ENCODE data around the gene ADAMTS6.
A peak's percentile ranks its signal among the peaks of the same experiment; 100 is the strongest.

Gene ADAMTS6

DNA sequence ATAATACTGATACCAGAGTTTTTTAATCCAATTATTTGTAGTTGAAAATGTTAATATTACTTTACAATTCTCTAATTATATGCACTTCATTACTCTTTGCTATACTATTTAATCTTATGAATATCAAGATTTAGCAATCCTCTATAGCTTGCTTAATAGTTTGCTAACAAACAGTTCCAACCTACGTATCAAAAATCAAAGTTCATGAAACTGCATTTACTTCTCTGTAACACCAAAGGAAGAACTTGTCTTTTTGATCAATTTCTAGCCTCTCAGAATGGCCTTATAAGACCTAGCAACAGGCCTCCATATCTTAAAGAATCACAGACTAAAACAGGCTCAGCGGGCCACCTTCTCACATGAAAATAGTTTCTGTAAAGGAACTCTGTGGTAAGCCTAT lies 68.9 kb downstream of the ADAMTS6 start:
- in situ Hi-C loops (cut with HindIII; ENCODE audit: low pct_ligation_motif_present, low sequenced_read_pairs) = no loop called here
- TF ChIP-seq, protein P1, sequence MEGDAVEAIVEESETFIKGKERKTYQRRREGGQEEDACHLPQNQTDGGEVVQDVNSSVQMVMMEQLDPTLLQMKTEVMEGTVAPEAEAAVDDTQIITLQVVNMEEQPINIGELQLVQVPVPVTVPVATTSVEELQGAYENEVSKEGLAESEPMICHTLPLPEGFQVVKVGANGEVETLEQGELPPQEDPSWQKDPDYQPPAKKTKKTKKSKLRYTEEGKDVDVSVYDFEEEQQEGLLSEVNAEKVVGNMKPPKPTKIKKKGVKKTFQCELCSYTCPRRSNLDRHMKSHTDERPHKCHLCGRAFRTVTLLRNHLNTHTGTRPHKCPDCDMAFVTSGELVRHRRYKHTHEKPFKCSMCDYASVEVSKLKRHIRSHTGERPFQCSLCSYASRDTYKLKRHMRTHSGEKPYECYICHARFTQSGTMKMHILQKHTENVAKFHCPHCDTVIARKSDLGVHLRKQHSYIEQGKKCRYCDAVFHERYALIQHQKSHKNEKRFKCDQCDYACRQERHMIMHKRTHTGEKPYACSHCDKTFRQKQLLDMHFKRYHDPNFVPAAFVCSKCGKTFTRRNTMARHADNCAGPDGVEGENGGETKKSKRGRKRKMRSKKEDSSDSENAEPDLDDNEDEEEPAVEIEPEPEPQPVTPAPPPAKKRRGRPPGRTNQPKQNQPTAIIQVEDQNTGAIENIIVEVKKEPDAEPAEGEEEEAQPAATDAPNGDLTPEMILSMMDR (IDR thresholded peaks at IDR 0.05; ENCODE audit: low read depth, low read length, missing control alignments) = no peak
- Histone ChIP-seq H3K27me3 (replicated peaks) (no peaks in the 10 kb centered on the region), H3K27ac (no peak overlapping the region), H3K4me3 (ENCODE audit: low read depth, low read length) (no peak overlapping the region), H3K36me3 (replicated peaks) (peaks cover 8% of the 10 kb centered on the region)
- no peak for DNase-seq

DNA sequence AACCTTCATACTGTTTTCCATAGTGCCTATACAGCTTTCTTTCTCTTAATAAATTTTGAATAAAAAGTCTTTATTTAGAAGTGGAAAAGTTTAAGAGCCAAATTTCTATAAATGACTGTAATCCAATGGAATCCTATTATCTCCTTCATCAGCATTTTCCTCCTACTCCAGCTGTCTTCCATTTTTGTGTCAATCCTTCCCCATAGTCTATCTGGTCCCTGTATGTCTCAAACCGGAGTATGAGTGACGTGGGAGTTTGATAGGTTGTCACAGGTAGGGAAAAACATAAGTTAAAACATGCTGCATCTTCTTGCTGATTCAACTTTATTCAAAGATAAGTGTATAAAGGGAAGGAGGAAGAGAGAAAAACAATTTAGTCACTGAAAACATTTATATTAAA lies 70.4 kb downstream of the ADAMTS6 start:
- Histone ChIP-seq H3K36me3 (replicated peaks) (peaks cover 10% of the 10 kb centered on the region), H3K27me3 (replicated peaks) (no peaks in the 10 kb centered on the region), H3K4me3 (ENCODE audit: low read depth, low read length) (no peak overlapping the region), H3K27ac (no peak overlapping the region)
- no peak for DNase-seq
- TF ChIP-seq, protein P1 (IDR thresholded peaks at IDR 0.05; ENCODE audit: low read depth, low read length, missing control alignments) = no peak
- in situ Hi-C loops (cut with HindIII; ENCODE audit: low pct_ligation_motif_present, low sequenced_read_pairs) = no loop called here

DNA sequence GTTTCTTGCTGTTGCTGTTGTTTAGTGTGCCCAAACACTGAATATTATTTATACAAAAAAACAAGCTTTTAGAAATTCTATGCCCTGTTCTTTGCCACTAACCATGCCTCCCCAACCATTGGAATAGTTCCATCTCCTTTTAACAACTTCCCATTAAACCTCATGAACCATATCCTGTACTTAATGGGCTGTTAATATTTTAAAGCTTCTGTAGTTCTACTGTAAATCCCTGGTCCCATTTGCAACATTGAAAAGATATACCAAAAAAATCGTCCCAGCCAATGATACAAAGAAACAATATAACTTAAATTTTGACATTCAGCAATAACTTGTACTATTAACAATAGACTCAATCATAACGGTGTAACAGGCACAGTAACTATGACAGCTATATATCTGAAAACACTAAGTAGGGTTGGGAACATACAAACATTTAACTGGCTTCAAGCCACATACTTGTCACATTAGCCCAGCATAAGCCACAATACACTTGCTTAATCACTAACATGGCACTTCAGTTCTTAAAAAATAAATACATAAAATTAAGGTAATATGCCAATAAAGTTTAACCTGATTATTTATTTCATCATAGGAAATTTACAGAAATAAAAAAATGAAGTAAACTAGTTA lies 86.1 kb downstream of the ADAMTS6 start:
- no peak overlapping the region for H3K27ac ChIP-seq
- DNase-seq = peak; percentile 26
- TF ChIP-seq, protein P1 (IDR thresholded peaks at IDR 0.05; ENCODE audit: low read depth, low read length, missing control alignments) = no peak

DNA sequence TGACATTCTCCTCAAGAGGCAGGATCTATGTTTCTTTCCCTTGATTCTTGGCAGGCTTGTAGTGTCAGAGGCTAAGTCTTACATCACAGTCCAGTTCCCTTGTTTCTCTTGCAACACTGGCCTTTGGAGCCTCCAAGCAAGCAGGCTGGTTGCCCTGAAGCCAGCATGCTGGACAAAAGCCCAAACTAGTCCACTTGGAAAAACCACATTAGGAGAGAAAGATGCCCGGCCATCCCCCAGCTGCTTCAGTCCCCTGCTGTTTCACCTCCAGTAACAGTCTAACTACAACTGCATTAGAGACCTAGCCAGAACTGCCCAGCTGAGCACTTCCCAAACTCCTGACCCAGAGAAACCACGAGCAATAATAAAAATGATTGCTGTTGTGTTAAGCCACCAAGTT lies 87.6 kb downstream of the ADAMTS6 start:
- H3K27ac ChIP-seq = no peak overlapping the region
- DNase-seq = peak; percentile 64

More for the DNA sequence above, 86.1 kb downstream of the ADAMTS6 start:
- Histone ChIP-seq H3K27me3 (replicated peaks) (no peaks in the 10 kb centered on the region), H3K4me3 (ENCODE audit: low read depth, low read length) (no peak overlapping the region), H3K36me3 (replicated peaks) (no peaks in the 10 kb centered on the region)
- in situ Hi-C loops (cut with HindIII; ENCODE audit: low pct_ligation_motif_present, low sequenced_read_pairs) = no loop called here

DNA sequence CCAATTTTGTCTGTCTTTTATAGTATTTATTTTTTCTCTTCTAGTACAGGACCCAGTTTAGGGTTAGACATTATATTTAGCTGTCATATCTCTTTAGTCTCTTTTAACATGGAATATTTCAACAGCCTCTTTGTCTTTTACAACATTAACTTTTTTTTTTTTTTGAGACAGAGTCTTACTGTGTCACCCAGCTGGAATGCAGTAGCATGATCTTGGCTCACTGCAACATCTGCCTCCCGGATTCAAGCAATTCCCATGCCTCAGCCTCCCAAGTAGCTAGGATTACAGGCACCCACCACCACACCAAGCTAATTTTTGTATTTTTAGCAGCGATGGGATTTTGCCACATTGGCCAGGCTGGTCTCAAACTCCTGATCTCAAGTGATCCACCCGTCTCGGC lies 90.1 kb downstream of the ADAMTS6 start:
- Histone ChIP-seq H3K27ac (no peak overlapping the region), H3K27me3 (replicated peaks) (no peaks in the 10 kb centered on the region), H3K36me3 (replicated peaks) (no peaks in the 10 kb centered on the region), H3K4me3 (ENCODE audit: low read depth, low read length) (no peak overlapping the region)
- in situ Hi-C loops (cut with HindIII; ENCODE audit: low pct_ligation_motif_present, low sequenced_read_pairs) = no loop called here
- DNase-seq = peak; percentile 22
- TF ChIP-seq, protein P1 (IDR thresholded peaks at IDR 0.05; ENCODE audit: low read depth, low read length, missing control alignments) = no peak

More for the DNA sequence above, 87.6 kb downstream of the ADAMTS6 start:
- no peak overlapping the region for H3K4me3 ChIP-seq (ENCODE audit: low read depth, low read length)
- H3K36me3 ChIP-seq (replicated peaks) = no peaks in the 10 kb centered on the region
- in situ Hi-C loops (cut with HindIII; ENCODE audit: low pct_ligation_motif_present, low sequenced_read_pairs) = no loop called here
- H3K27me3 ChIP-seq (replicated peaks) = no peaks in the 10 kb centered on the region
- TF ChIP-seq, protein P1 (IDR thresholded peaks at IDR 0.05; ENCODE audit: low read depth, low read length, missing control alignments) = no peak

DNA sequence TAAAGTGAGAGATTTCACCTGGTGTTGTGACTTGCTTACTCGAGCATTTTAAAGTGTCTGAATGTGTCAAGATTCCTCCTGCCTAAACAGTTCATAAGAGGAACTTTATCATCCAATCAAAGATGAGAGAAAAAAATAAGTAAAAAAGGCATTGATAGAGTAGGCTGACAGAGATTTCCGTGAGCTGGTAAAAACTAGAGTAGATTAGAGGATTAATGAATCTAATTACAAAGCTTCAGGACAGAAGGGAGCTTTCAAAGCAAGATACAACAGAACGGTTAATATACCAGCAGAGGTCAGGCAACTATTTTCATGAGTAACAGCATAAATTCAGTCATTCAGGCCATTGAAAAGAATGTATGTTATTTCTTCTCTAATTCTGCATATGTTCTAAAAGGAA lies 91.5 kb downstream of the ADAMTS6 start:
- Histone ChIP-seq H3K27ac (no peak overlapping the region), H3K36me3 (replicated peaks) (no peaks in the 10 kb centered on the region), H3K27me3 (replicated peaks) (no peaks in the 10 kb centered on the region), H3K4me3 (ENCODE audit: low read depth, low read length) (no peak overlapping the region)
- TF ChIP-seq, protein P1 (IDR thresholded peaks at IDR 0.05; ENCODE audit: low read depth, low read length, missing control alignments) = no peak
- no peak for DNase-seq
- in situ Hi-C loops (cut with HindIII; ENCODE audit: low pct_ligation_motif_present, low sequenced_read_pairs) = no loop called here

Data from brain microvascular endothelial cell (primary cell).